HPDE6-E6E7 (cell line): Measurements from ENCODE around the gene CACNG6.
"Not testable (repeated sequence)": the region's sequence is repeated elsewhere in the genome, so short reads cannot be mapped to it uniquely, and the experiment has no call there.

Source experiments
- DNase-seq: peaks from one replicate; pipeline ENCODE4 v3.0.0; 2011; ENCODE audit warnings: missing footprints; ENCODE audit errors: extremely low spot score

Gene CACNG6

DNA sequence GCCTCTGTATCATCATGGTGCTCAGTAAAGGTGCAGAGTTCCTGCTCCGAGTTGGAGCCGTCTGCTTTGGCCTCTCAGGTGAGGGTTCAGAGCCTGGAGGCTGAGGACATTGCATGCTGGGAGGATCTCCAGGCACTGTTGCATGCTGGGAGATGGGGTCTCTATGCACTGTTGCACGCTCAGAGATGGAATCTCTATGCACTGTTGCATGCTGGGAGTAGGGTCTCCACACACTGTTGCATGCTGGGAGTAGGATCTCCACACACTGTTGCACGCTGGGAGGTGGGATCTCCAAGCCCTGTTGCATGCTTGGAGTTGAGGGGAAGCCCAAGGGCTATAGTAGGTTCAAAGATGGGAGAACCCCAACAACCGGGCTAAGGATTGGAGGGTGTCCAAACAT is 8.3 kb downstream of the CACNG6 start:
- no peak for DNase-seq

DNA sequence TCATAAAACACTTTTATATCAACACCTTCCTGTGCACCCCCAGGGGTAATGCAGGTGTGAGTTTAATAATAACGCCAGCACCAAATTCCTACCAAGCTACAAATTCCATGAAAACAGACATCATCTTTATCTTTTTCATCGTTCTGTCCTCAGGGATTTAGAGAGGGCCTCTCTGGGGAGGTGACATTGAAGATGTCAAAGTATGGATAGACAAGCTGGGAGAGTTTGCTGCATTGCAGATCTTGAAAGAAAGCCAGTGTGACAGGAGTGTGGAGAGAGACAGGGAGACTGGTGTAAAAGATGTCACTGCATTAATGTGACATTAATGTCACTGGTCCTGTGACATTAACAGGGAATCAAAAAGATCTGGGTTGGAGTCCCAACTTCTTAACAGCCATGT is 10.1 kb downstream of the CACNG6 start:
- no peak for DNase-seq

DNA sequence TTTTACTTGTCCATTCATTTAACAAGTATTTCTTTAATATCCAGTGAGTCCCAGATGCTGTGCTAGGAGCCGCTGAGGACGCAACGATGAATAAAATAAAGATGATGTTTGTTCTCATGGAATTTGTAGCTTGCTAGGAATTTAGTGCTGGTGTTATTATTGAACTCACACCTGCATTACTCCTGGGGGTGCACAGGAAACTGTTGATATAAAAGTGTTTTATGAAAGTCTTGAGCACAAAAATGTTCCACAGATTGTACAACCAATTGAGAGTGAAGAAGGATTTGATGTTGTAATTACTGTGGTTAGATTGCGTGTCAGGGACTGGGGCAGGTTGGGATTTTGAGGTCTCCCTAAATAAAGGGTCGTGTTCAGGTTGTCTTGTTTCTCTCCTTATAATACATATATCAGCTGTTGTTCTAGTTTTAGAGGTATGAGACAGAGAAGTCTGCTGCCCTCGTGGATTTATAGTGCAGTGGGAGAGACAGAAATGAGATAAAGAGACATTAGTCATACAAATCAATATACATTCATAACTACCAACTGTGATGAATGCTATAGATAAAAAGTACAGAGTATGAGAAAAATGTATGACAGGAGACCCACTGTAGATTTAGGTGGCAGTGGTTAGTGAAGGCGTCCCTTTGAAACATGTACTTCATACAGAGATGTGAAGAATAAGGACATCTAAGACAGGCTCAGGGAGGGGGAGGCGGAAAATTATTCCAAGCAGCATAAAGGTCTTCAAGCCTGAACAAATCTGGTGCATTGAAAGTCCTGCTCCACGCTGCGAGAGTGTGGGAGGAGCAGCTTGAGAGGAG is 11.3 kb downstream of the CACNG6 start:
- no peak for DNase-seq

DNA sequence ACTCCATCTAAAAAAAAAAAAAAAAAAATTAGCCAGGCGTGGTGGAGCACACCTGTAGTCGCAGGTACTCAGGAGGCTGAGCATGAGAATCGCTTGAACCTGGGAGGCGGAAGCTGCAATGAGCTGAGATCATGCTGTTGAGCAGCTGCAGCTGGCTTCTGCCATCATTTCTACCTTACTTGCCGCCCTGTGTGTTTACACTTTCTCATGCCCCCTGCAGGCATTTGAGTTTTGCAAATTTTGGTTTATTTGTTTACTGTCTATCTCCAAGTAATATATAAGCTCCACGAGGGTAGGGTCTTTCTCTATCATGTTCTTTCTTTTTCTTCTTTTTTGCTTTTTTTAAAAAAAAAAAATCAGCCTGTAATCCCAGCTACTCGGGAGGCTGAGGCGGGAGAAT is 18.0 kb downstream of the CACNG6 start:
- DNase-seq: no peak

DNA sequence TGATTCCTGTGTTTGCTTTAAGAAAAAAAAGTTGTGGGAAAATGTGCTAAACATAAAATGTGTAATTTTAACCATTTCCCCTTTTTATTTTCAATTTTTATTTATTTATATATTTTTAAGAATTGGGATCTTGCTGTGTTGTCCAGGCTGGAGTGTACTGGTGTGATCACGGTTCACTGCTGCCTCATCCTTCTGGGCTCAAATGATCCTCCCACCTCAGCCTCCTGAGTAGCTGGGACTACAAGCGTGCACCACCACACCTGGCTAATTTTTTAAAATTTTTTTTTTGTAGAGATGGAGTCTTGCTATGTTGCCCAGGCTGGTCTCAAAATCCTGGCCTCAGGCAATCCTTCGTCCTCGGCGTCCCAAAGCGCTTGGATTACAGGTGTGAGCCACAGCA is 19.0 kb downstream of the CACNG6 start:
- DNase-seq: no peak

DNA sequence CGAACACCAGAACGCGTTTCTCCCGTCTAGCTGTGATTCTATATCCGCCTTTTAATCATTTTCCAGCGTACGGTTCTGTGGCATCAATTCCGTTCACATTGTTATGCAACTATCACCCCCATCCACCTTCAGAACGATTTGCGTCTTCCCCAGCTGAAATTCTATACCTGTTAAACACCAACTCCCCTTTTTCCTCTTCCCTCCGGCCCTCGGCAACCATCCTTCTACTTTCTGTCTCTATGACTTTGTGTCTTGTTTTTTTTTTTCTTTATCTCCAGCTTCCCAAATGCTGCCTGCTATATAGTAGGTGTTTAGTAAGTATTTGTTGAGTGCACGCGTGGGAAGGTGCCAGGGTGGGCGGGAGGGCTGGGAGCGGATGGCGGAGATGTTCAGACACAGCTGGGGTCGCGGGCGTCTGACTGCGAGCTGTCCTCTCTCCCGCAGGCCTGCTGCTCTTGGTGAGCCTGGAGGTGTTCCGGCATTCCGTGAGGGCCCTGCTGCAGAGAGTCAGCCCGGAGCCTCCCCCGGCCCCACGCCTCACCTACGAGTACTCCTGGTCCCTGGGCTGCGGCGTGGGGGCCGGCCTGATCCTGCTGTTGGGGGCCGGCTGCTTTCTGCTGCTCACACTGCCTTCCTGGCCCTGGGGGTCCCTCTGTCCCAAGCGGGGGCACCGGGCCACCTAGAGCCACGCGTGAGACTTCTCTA is 20.2 kb downstream of the CACNG6 start:
- DNase-seq: no peak

DNA sequence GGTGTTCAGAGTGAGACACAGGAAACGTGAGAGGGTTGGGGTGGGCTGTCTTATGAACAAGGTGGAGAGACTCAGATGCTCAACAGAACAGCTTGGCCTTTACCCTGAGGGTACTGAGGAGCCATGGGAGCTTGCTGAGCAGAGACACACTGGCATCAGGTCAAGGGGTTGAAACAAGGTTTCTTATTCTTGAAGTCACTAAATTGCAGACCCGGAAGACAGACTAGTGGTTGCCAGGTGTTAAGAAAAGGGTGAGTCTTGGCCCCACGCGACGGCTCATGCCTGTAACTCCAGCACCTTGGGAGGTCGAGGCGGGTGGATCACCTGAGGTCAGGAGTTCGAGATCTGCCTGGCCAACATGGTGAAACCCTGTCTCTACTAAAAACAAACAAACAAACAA is 22.4 kb downstream of the CACNG6 start:
- no peak for DNase-seq

DNA sequence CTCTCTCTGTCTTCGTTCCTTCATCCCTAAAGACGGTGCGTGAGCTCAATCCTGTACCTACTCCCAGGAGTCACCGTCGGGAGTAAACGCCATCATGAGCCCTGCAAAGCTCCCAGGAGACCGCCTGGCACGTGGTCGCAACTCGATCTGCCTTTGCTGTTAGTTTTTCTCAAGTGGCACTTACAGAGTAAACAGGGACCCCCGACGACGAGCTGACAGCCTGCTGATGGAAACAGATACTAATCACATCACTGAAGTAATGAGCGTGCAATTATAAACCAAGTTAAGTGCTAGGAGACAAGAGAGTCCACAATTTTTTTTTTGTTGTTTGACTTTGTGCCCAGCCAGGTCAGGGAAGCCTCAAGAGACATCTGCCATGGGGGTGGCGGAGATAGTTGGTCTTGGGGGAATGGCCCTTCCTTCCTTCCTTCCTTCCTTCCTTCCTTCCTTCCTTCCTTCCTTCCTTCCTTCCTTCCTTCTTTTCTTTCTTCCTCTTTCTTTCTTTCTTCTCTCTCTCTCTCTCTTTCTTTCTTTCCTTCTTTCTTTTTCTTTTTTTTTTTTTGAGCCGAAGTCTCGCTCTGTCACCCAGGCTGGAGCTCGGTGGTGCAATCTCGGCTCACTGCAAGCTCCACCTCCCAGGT is 23.6 kb downstream of the CACNG6 start:
- DNase-seq: no peak

DNA sequence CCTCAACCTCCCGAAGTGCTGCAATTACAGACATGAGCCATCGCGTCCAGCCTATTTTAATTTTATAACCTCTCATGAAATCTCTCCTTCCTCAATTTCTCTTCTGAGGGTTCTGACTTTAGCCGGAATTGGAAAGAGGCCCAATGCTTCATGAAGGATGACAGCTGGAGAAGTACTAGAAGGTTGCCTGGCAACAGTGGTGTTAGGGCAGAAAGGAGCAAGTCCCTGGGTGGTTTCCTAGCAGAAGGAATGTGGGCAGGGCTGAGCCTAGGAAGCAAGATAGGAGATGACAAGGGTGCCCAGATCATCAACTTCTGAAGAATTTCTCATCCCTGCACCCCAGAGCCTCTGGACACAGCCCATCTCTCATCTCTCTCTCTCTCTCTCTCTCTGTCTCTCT is 25.8 kb downstream of the CACNG6 start:
- no peak for DNase-seq

DNA sequence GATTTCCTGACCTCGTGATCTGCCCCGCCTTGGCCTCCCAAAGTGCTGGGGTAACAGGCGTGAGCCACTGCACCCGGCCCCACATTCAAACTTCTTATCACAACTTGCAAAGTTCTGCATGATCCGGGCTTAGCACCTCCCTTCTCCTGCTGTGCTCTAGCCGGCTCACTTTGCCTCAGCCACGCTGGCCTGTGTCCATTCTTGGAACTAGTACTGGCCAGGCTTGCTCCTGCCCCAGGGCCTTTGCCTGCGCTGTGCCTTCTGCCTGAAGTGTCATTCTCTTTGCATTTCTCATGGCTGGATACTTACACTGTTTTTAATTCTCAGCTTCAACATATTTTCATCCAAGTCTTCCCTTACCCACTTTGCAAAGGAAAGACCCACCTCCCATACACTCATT is 29.9 kb downstream of the CACNG6 start:
- no peak for DNase-seq

DNA sequence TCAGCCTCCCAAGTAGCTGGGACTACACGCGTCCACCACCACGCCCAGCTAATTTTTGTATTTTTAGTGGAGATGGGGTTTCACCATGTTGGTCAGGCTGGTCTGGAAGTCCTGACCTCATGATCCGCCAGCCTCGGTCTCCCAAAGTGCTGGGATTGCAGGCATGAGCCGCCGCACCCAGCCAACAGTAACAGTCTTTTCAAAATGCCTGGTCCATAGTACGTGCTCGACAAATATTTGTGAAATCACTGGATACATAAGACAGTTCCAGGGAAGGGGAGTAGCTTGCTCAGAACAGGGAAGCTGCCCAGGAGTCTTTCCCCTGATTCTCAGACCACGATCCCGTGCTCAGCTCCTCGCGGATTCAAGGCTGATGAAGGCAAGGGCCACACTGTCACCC is 30.5 kb downstream of the CACNG6 start:
- no peak for DNase-seq

DNA sequence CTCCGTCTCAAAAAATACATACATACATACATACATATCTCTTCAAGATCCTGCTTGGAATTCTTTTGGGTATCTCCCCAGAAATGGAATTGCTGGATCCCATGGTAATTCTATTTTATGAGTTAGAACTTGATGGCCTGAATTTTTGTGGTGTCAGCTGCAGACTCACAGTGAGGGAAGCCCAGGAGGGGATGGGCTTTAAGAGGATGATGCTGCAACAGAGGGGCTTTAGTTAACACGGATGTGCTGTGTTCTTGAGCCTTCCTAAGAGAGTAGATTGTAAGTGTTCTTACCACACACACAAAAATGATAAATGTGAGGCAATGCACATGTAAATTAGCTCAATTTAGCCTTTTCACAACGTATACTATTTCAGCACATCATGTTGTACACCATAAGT is 31.8 kb downstream of the CACNG6 start:
- no peak for DNase-seq

DNA sequence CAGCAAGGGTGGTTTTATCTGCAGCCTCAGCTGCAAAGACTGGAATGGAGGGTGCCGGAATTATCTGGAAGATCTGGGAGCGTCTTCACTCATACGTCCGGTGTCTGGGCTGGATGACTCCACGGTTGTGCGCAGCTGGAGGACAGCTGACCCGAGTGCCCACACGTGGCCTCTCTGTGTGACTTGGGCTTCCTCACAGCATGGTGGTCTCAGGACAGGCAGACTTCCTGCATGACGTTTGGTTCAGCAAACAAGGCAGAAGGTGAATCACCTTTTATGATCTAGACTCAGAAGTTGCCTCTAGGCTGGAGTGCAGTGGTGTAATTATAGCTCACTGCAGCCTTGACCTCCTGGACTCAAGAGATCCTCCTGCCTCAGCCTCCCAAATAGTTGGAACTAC is 33.2 kb downstream of the CACNG6 start:
- no peak for DNase-seq

DNA sequence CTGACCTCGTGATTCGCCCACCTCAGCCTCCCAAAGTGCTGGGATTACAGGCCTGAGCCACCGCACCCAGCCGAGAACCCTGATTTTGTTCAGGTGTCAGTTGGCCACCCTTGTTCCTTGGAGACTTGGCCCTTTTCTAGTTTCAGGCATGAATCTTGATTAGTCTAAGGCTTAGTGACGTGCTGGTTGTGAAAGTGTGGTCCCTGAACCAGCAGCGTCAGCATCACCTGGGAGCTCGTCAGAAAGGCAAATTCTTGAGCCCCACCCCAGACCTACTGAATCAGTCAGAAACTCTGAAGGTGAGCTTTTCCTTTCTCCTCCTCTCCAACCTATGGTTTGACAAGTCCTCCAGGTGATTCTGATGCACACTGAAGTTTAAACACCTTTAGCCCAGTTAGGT is 35.2 kb downstream of the CACNG6 start:
- no peak for DNase-seq

DNA sequence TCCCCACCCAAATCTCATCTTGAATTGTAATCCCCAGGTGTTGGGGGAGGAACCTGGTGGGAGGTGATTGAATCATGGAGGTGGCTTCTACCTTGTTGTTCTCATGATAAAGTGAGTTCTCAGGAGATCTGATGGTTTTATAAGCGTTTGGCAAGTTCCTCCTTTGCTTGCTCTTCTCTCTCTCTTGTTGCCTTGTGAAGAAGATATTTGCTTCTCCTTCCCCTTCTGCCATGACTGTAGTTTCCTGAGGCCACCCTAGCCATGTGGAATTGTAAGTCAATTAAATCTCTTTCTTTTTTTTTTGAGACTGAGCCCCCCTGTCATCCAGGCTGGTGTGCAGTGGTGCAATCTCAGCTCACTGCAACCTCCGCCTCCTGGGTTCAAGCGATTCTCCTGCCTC is 37.9 kb downstream of the CACNG6 start:
- DNase-seq: no peak

DNA sequence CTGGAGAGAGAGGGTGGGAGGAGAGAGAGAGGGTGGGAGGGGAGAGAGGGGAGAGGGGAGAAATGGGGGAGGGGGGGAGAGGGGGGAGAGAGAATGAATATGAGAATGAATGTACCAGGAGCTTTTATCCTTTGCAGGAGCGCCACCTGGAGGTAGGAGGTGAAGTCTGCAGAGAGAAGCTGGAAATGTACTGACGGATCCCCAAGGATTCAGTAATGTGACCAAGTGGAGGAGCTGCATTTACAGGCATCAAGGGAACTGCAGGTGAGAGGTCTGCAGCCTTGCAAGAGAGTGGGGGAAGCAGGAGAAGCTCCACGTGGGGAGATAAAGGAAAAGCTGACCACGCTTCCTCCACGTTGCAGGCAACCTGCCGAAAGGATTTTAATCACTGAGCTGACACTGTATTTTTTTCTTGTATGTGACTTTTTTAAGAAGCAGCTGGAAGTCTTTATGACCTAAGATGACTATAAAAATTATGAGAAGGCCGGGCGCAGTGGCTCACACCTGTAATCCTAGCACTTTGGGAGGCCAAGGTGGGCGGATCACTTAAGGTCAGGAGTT is 38.6 kb downstream of the CACNG6 start:
- DNase-seq: no peak

DNA sequence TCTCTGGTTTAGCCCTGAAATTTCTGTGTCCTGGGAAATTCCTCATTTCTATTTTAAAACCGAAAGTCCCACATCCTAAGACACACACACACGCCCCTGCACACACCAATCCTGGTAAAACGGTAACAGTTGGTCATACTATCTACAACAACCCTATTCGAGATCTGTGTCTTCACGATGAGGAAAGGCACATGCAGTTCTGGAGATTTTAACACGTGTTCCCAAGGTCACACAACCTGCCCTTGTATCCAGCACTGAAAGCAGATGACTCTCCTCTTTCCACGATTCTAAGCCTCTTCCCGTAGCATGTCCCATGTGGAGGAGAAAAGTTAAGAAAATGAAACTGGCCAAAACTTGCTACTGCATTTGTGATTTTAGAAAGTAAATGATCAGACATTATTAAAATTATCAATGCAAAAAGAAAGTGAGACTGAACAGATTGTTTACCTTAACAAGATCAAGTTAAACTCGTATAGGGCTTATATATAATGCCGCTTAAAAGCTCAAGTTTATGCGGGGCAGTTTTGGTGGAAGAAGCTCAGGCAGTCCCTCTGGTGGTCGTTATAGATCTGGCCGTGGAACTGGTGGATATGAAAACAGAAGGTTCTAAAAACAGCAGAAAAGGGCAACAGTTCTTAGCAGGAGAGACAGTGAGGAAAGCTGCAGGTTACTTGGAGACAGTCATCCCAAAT is 39.6 kb downstream of the CACNG6 start:
- DNase-seq: no peak

DNA sequence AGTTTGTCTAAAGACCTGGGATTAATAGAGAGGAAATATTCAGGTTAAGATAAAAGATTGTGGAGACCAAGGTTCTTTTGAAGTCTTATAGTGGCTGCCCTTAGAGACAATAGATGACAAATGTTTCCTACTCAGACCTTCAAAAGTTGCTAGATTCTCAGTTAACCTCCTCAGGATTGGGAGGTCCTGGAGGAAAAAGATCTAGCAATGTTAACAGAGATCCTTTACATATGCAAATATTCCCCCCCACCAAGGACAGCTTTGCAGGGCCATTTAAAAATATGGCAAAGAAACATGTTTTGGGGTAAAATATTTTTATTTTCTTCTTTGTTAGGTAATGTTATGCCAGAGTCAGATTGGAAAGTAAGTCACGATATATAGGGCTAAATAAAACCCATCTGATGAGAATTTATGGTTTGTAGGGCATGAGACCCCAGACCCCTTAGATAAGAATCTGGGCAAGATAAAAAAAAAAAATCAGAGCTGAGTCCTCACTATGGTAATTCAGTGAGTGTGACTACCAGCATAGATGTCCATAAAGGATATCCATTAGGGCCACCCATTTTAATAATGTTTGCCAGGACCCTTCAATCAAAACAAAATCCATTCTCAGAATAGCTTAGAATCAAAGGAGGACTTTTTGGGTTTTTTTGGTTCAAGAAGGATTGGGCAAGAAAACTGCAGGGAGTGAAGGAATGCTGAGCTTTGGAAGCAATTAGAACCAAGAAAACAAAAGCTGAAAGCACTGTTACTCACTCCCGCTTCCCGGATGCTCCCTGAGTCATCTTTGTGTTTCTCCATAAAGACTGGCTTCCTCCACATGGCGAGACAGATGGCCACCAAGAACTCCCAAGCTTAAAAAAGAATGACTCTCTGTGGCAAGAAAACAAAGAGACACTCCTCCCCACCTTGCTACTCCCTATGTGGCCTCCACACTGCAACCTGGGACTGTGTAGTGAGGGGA is 44.1 kb downstream of the CACNG6 start:
- peak; percentile 76 for DNase-seq

DNA sequence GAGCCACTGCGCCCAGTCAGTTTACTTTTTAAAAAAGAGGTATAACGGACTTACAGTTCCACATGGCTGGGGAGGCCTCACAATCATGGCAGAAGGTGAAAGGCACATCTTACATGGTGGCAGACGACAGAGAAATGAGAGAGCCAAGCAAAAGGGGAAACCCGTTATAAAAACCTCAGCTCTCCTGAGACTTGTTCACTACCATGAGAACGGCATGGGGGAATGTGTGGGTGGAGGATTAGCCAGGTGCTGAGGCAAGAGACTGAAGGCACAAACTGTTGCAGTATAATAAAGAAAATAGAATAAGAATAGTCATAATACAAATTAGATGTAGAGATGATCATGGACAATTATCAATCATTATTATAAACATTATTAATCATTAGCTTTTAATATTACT is 45.1 kb downstream of the CACNG6 start:
- DNase-seq: not testable (repeated sequence)

DNA sequence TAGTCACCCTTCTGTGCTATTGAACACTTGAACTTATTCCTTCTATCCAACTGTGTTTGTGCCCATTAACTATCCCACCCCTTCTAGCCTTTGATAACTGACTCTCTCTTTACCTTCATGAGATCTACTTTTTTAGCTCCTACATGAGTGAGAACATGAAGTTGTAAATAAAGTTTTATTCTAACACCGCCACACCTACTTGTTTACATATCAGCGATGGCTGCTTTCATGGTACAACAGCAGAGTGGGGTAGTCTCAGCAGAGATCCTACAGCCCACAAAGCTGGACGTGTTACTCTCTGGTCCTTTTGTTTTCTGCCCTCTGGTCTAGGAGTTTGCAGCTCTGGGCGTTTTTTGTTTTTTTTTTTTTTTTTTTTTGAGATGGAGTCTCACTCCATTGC is 48.6 kb downstream of the CACNG6 start:
- no peak for DNase-seq
